Measurements from ENCODE around the gene GP2. TPM values are rescaled to one million over a fixed set of nuclear protein-coding genes. Genes with fewer than 3 reads are reported as not detected.
"Not testable (repeated sequence)": the region's sequence is repeated elsewhere in the genome, so short reads cannot be mapped to it uniquely, and the experiment has no call there.

GP2 gene
- total RNA-seq, 1 donor from 2014 or later = not detected

DNA sequence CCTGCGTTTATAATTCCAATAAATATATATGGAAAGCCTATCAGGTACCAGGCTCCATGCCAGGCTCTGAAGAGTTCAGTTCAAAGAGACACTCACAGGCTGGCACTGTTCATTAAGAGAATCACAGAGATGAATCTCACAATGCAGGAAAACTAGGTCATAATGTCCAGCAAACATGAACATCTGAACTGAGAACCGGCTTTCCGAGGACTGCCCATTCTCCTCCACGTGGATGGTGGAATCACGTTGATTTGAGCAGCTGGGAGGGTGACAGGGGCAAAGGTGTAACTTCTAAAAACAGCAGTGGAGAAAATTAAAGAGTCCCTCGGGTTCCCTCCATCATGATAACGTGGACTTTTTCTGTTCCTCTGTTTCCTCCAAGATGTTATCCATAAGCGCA is 10.2 kb downstream of the GP2 start:
- no peaks in the 10 kb centered on the region for H3K27me3 Mint-ChIP-seq (ENCODE audit: unreplicated experiment)
- H3K4me3 Mint-ChIP-seq (ENCODE audit: unreplicated experiment) = no peak overlapping the region
- no peaks in the 10 kb centered on the region for H3K4me1 Mint-ChIP-seq (ENCODE audit: unreplicated experiment)
- no peaks in the 10 kb centered on the region for H3K9me3 Mint-ChIP-seq (ENCODE audit: unreplicated experiment)
- no peak for DNase-seq (ENCODE audit: extremely low spot score, unreplicated experiment)
- TF ChIP-seq, protein P1, sequence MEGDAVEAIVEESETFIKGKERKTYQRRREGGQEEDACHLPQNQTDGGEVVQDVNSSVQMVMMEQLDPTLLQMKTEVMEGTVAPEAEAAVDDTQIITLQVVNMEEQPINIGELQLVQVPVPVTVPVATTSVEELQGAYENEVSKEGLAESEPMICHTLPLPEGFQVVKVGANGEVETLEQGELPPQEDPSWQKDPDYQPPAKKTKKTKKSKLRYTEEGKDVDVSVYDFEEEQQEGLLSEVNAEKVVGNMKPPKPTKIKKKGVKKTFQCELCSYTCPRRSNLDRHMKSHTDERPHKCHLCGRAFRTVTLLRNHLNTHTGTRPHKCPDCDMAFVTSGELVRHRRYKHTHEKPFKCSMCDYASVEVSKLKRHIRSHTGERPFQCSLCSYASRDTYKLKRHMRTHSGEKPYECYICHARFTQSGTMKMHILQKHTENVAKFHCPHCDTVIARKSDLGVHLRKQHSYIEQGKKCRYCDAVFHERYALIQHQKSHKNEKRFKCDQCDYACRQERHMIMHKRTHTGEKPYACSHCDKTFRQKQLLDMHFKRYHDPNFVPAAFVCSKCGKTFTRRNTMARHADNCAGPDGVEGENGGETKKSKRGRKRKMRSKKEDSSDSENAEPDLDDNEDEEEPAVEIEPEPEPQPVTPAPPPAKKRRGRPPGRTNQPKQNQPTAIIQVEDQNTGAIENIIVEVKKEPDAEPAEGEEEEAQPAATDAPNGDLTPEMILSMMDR (IDR thresholded peaks at IDR 0.05) = no peak
- no peaks in the 10 kb centered on the region for H3K36me3 Mint-ChIP-seq (ENCODE audit: unreplicated experiment)
- no peak overlapping the region for H3K27ac Mint-ChIP-seq (ENCODE audit: unreplicated experiment)

DNA sequence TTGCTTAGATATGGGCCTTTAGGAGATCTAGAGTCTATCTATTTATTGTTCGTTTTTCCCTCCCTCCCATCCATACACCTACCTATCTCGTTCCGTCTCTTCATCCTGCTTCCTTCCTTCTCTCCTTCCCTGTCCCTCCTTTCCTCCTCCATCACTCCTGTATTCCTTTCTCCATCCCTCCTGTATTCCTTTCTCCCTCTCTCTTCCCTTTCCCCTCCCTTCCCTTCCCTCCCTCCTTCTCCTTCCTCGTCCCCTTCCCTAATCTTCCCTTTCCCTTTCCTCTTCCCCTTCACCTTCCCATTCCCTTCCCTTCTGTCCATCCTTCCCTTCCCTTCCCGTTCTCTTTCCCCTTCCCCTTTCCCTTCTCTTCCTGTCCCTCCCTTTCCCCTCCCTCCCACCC is 10.6 kb downstream of the GP2 start:
- Mint-ChIP-seq H3K27me3 (ENCODE audit: unreplicated experiment) (no peaks in the 10 kb centered on the region), H3K9me3 (ENCODE audit: unreplicated experiment) (no peaks in the 10 kb centered on the region), H3K4me1 (ENCODE audit: unreplicated experiment) (no peaks in the 10 kb centered on the region), H3K4me3 (ENCODE audit: unreplicated experiment) (no peak overlapping the region), H3K27ac (ENCODE audit: unreplicated experiment) (no peak overlapping the region), H3K36me3 (ENCODE audit: unreplicated experiment) (no peaks in the 10 kb centered on the region)
- DNase-seq (ENCODE audit: extremely low spot score, unreplicated experiment) = no peak
- TF ChIP-seq, protein P1 (IDR thresholded peaks at IDR 0.05) = no peak

DNA sequence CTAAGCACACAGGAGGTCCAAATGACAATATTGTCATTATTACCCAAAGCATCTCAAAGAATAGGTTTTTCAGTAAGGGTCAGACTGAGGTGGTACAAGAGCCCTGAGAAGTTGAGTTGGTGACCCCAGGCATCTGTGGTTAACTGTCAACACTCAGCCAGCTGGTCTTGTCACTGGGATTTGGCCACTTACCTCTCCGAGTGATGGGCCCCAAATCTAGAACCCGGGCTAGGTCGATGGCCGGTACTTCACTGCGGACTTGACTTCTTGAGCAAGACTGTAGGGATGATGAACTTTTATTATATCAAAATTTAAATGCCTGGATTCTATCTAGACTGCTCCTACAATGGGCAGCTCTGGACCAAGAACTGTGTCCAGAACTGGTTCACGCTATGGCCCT is 11.5 kb downstream of the GP2 start:
- no peaks in the 10 kb centered on the region for H3K9me3 Mint-ChIP-seq (ENCODE audit: unreplicated experiment)
- no peaks in the 10 kb centered on the region for H3K4me1 Mint-ChIP-seq (ENCODE audit: unreplicated experiment)
- TF ChIP-seq, protein P1 (IDR thresholded peaks at IDR 0.05) = no peak
- DNase-seq (ENCODE audit: extremely low spot score, unreplicated experiment) = no peak
- no peak overlapping the region for H3K27ac Mint-ChIP-seq (ENCODE audit: unreplicated experiment)
- H3K4me3 Mint-ChIP-seq (ENCODE audit: unreplicated experiment) = no peak overlapping the region
- H3K36me3 Mint-ChIP-seq (ENCODE audit: unreplicated experiment) = no peaks in the 10 kb centered on the region
- no peaks in the 10 kb centered on the region for H3K27me3 Mint-ChIP-seq (ENCODE audit: unreplicated experiment)

DNA sequence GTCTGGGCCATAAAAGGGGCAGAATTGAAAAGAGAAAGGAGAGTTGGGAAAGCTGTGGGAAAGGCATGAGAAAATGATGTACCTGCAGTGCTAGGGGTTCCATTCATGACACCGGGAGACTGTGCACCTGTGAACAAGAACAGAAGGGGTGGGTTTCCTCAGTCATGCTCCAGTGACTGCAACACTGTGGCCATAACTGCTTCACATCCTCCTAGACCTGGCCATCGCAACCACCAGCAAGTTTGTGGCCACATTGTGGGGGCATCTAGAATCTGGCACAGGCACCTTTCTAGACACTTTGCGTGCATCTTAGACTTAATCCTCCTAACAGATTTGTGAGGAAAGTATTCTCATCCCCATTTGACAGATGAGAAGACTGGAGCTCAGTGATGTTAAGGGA is 12.7 kb downstream of the GP2 start:
- Mint-ChIP-seq H3K27me3 (ENCODE audit: unreplicated experiment) (no peaks in the 10 kb centered on the region), H3K9me3 (ENCODE audit: unreplicated experiment) (no peaks in the 10 kb centered on the region), H3K36me3 (ENCODE audit: unreplicated experiment) (no peaks in the 10 kb centered on the region), H3K4me1 (ENCODE audit: unreplicated experiment) (no peaks in the 10 kb centered on the region), H3K27ac (ENCODE audit: unreplicated experiment) (no peak overlapping the region), H3K4me3 (ENCODE audit: unreplicated experiment) (no peak overlapping the region)
- DNase-seq (ENCODE audit: extremely low spot score, unreplicated experiment) = no peak
- TF ChIP-seq, protein P1 (IDR thresholded peaks at IDR 0.05) = no peak

DNA sequence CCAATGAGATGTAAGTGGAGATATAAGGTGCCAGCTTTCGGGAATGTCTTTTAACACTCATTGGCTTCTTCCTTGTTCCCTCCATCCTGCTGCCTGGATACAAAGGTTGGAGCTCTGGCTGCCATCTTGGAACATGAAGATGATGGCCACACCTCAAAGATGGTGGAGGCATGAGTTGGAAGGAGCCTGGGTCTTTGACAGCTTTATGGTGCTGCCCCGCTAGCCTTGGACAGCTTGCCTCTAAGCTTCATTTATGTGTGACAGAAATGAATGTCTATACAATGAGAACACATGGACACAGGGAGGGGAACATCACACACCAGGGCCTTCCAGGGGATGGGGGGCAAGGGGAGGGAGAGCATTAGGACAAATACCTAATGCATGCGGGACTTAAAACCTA is 13.6 kb downstream of the GP2 start:
- no peak for DNase-seq (ENCODE audit: extremely low spot score, unreplicated experiment)
- H3K9me3 Mint-ChIP-seq (ENCODE audit: unreplicated experiment) = no peaks in the 10 kb centered on the region
- H3K27ac Mint-ChIP-seq (ENCODE audit: unreplicated experiment) = no peak overlapping the region
- no peaks in the 10 kb centered on the region for H3K36me3 Mint-ChIP-seq (ENCODE audit: unreplicated experiment)
- no peaks in the 10 kb centered on the region for H3K4me1 Mint-ChIP-seq (ENCODE audit: unreplicated experiment)
- TF ChIP-seq, protein P1 (IDR thresholded peaks at IDR 0.05) = no peak
- H3K4me3 Mint-ChIP-seq (ENCODE audit: unreplicated experiment) = no peak overlapping the region
- H3K27me3 Mint-ChIP-seq (ENCODE audit: unreplicated experiment) = no peaks in the 10 kb centered on the region

DNA sequence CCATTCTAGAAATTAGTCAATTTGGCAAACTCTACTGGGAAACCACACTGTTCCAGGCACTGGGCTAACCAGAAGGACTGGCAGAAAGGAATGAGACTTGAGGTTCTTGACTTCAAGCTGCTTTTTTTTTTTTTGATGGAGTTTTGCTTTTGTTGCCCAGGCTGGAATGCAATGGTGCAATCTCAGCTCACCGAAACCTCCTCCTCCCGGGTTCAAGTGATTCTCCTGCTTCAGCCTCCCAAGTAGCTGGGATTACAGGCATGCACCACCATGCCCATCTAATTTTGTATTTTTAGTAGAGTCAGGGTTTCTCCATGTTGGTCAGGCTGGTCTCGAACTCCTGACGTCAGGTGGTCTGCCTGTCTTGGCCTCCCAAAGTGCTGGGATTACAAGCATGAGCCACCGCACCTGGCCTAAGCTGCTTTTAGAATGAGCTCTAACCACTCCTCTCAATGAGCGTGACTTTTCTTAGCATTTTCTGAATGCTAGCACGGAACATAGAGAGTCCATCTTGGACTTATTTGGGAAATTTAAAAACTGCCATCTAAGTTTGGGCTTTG is 14.7 kb downstream of the GP2 start:
- not testable (repeated sequence) for DNase-seq (ENCODE audit: extremely low spot score, unreplicated experiment)

More for the DNA sequence above, 14.7 kb downstream of the GP2 start:
- not testable (repeated sequence) for H3K4me3 Mint-ChIP-seq (ENCODE audit: unreplicated experiment); H3K4me1 Mint-ChIP-seq (ENCODE audit: unreplicated experiment); H3K27ac Mint-ChIP-seq (ENCODE audit: unreplicated experiment); H3K9me3 Mint-ChIP-seq (ENCODE audit: unreplicated experiment); H3K36me3 Mint-ChIP-seq (ENCODE audit: unreplicated experiment); H3K27me3 Mint-ChIP-seq (ENCODE audit: unreplicated experiment)
